ENCODE data around the gene FMN1. TPM values are rescaled to one million over a fixed set of nuclear protein-coding genes. Genes with fewer than 3 reads are reported as not detected.

Gene FMN1
- total RNA-seq, 1 experiment from 2014 or later = 1.2 TPM

GRCh38 chr15:32965897-32966296, 228.6 kb downstream of the FMN1 start:
- ChIA-PET POLR2A (no interaction called here), CTCF (interaction anchor here (0.5 to 1.0 kb wide), 2 partner anchors 22 to 28 kb away, joined by 3 read pairs; no protein-coding TSS in a partner anchor)
- intact Hi-C loops (cut with micrococcal nuclease) = no loop called here
- DNase-seq (ENCODE audit: unreplicated experiment) = no peak
- Mint-ChIP-seq H3K4me3 (ENCODE audit: unreplicated experiment) (no peak overlapping the region), H3K9me3 (ENCODE audit: unreplicated experiment) (no peaks in the 10 kb centered on the region), H3K4me1 (ENCODE audit: insufficient read depth, unreplicated experiment) (no peaks in the 10 kb centered on the region), H3K36me3 (ENCODE audit: insufficient read depth, unreplicated experiment) (no peaks in the 10 kb centered on the region), H3K27me3 (ENCODE audit: insufficient read depth, unreplicated experiment) (no peaks in the 10 kb centered on the region), H3K27ac (ENCODE audit: low read depth, unreplicated experiment) (no peak overlapping the region)
- TF ChIP-seq, protein P1, sequence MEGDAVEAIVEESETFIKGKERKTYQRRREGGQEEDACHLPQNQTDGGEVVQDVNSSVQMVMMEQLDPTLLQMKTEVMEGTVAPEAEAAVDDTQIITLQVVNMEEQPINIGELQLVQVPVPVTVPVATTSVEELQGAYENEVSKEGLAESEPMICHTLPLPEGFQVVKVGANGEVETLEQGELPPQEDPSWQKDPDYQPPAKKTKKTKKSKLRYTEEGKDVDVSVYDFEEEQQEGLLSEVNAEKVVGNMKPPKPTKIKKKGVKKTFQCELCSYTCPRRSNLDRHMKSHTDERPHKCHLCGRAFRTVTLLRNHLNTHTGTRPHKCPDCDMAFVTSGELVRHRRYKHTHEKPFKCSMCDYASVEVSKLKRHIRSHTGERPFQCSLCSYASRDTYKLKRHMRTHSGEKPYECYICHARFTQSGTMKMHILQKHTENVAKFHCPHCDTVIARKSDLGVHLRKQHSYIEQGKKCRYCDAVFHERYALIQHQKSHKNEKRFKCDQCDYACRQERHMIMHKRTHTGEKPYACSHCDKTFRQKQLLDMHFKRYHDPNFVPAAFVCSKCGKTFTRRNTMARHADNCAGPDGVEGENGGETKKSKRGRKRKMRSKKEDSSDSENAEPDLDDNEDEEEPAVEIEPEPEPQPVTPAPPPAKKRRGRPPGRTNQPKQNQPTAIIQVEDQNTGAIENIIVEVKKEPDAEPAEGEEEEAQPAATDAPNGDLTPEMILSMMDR (IDR thresholded peaks at IDR 0.05; ENCODE audit: unreplicated experiment) = no peak
- no TSS peak for BruUV-seq (replicated peaks)

GRCh38 chr15:32959077-32959476, 235.4 kb downstream of the FMN1 start:
- Mint-ChIP-seq H3K27me3 (ENCODE audit: insufficient read depth, unreplicated experiment) (no peaks in the 10 kb centered on the region), H3K4me3 (ENCODE audit: unreplicated experiment) (no peak overlapping the region), H3K27ac (ENCODE audit: low read depth, unreplicated experiment) (no peak overlapping the region), H3K36me3 (ENCODE audit: insufficient read depth, unreplicated experiment) (no peaks in the 10 kb centered on the region), H3K4me1 (ENCODE audit: insufficient read depth, unreplicated experiment) (no peaks in the 10 kb centered on the region), H3K9me3 (ENCODE audit: unreplicated experiment) (no peaks in the 10 kb centered on the region)
- BruUV-seq (replicated peaks) = no TSS peak
- POLR2A ChIA-PET = no interaction called here
- intact Hi-C loops (cut with micrococcal nuclease) = no loop called here
- CTCF ChIA-PET = interaction anchor here (0.6 to 11.0 kb wide), 7 partner anchors 19 to 741 kb away, joined by 3 to 151 read pairs (median 4); no protein-coding TSS in a partner anchor
- TF ChIP-seq, protein P1 (IDR thresholded peaks at IDR 0.05; ENCODE audit: unreplicated experiment) = no peak
- DNase-seq (ENCODE audit: unreplicated experiment) = no peak

DNA sequence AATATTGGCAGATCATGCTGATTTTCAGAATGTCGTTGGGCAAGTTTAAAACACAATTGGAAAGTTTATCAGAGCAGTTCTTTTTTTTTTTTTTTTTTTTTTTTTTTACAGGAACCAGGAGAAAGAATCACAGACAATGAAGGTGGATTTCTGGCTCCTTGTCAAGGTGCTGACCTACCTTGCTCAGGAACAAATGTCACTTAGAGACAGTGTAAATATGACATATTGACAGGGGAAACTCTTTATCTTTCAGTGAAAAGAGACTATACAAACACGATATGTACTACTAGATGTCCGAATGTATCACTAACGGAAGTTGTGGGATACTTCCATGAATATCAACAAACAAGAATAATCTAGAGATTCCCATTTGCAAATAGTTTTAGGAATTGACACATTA, 237.3 kb downstream of the FMN1 start:
- CTCF ChIA-PET = interaction anchor here (0.7 to 11.0 kb wide), 15 partner anchors 10 to 308 kb away, joined by 3 to 151 read pairs (median 4); no protein-coding TSS in a partner anchor
- Mint-ChIP-seq H3K27ac (ENCODE audit: low read depth, unreplicated experiment) (no peak overlapping the region), H3K4me1 (ENCODE audit: insufficient read depth, unreplicated experiment) (peaks cover 4% of the 10 kb centered on the region), H3K27me3 (ENCODE audit: insufficient read depth, unreplicated experiment) (no peaks in the 10 kb centered on the region), H3K36me3 (ENCODE audit: insufficient read depth, unreplicated experiment) (no peaks in the 10 kb centered on the region), H3K4me3 (ENCODE audit: unreplicated experiment) (no peak overlapping the region), H3K9me3 (ENCODE audit: unreplicated experiment) (no peaks in the 10 kb centered on the region)
- BruUV-seq (replicated peaks) = no TSS peak
- no peak for DNase-seq (ENCODE audit: unreplicated experiment)
- intact Hi-C loops (cut with micrococcal nuclease) = no loop called here
- POLR2A ChIA-PET = interaction anchor here (0.7 to 1.3 kb wide), 2 partner anchors 14 to 294 kb away, joined by 3 read pairs; no protein-coding TSS in a partner anchor
- TF ChIP-seq, protein P1 (IDR thresholded peaks at IDR 0.05; ENCODE audit: unreplicated experiment) = no peak

GRCh38 chr15:32956711-32957110, 237.8 kb downstream of the FMN1 start:
- no TSS peak for BruUV-seq (replicated peaks)
- peaks cover 8% of the 10 kb centered on the region for H3K4me1 Mint-ChIP-seq (ENCODE audit: insufficient read depth, unreplicated experiment)
- TF ChIP-seq, protein P1 (IDR thresholded peaks at IDR 0.05; ENCODE audit: unreplicated experiment) = no peak
- POLR2A ChIA-PET = no interaction called here
- H3K9me3 Mint-ChIP-seq (ENCODE audit: unreplicated experiment) = no peaks in the 10 kb centered on the region
- no peak overlapping the region for H3K4me3 Mint-ChIP-seq (ENCODE audit: unreplicated experiment)
- H3K27me3 Mint-ChIP-seq (ENCODE audit: insufficient read depth, unreplicated experiment) = no peaks in the 10 kb centered on the region
- H3K27ac Mint-ChIP-seq (ENCODE audit: low read depth, unreplicated experiment) = no peak overlapping the region
- CTCF ChIA-PET = interaction anchor here (0.6 to 11.0 kb wide), 26 partner anchors 8 to 307 kb away, joined by 3 to 151 read pairs (median 4); no protein-coding TSS in a partner anchor
- DNase-seq (ENCODE audit: unreplicated experiment) = no peak
- H3K36me3 Mint-ChIP-seq (ENCODE audit: insufficient read depth, unreplicated experiment) = no peaks in the 10 kb centered on the region
- intact Hi-C loops (cut with micrococcal nuclease) = loop anchor here (1.0 kb wide), 2 partner anchors 112 to 294 kb away; no protein-coding TSS in a partner anchor

All from MCF 10A (cell line).